B cell (primary cell): ENCODE results near the gene COQ6. TPM values are rescaled to one million over a fixed set of nuclear protein-coding genes. Genes with fewer than 3 reads are reported as not detected.

ENCODE experiments used
- ATAC-seq: fragments of 200-7000 bp; cut with Tn5 transposase; one replicate; pipeline ENCODE4 v1.10.0; 2021; ENCODE audit warnings: low read depth, mild to moderate bottlenecking, moderate number of reproducible peaks, moderate library complexity
- CTCF ChIA-PET: fragments of 350-600 bp; sonication (Branson Sonifier 250); formaldehyde crosslinking; loops from one replicate; lab custom pipeline; 2021; ENCODE audit warnings: antibody characterized with exemption, inconsistent platforms; lab: Charles Lee
- POLR2A ChIA-PET: fragments of 350-600 bp; sonication (Branson Sonifier 250); formaldehyde crosslinking; loops from one replicate; lab custom pipeline; 2021; ENCODE audit warnings: antibody characterized with exemption; lab: Charles Lee
- DNase-seq: peaks from one replicate; pipeline ENCODE4 v3.0.0; 2013
- H2AFZ ChIP-seq: 2 replicates; pipeline ENCODE4 v1.6.1; 2012; ENCODE audit warnings: mild to moderate bottlenecking, low read depth, low read length; ENCODE audit not compliant: insufficient read depth, poor library complexity, severe bottlenecking
- H3K27ac ChIP-seq, 2 donors: 1 replicate in 1 of 2; 2 replicates in 1 of 2; pipeline ENCODE4 v1.5.1; 2012 to 2013; ENCODE audit warnings: low read length in 2 of 2, mild to moderate bottlenecking in 2 of 2, moderate library complexity in 1 of 2
- H3K27me3 ChIP-seq, 4 experiments: fragments of 200-600 bp in 1 of 4; sonication (generic) in 1 of 4; replicated peaks in 1 of 4; 1 replicate in 2 of 4; 2 replicates in 2 of 4; pipeline versions ENCODE4 v1.6.1 to v1.7.0; 2013 to 2016; ENCODE audit warnings: low read length in 3 of 4, mild to moderate bottlenecking in 2 of 4, mixed read lengths in 1 of 4, moderate library complexity in 1 of 4; ENCODE audit not compliant: insufficient read depth in 4 of 4, control insufficient read depth in 3 of 4; ENCODE audit errors: control extremely low read depth in 1 of 4
- H3K36me3 ChIP-seq, 2 experiments: replicated peaks in 1 of 2; 1 replicate in 1 of 2; 2 replicates in 1 of 2; pipeline versions ENCODE4 v1.6.1 to v1.7.1; 2013; ENCODE audit warnings: low read length in 1 of 2; ENCODE audit not compliant: insufficient read depth in 2 of 2, control insufficient read depth in 1 of 2; ENCODE audit errors: control extremely low read depth in 1 of 2, extremely low read depth in 1 of 2
- H3K4me1 ChIP-seq, 2 donors: fragments of 200-600 bp in 1 of 2; sonication (generic) in 1 of 2; 1 replicate in 1 of 2; 2 replicates in 1 of 2; pipeline versions ENCODE4 v1.5.1 to v1.6.1; 2013 to 2017; ENCODE audit warnings: low read length in 2 of 2; ENCODE audit not compliant: control insufficient read depth in 2 of 2, insufficient read depth in 2 of 2
- H3K4me2 ChIP-seq: replicated peaks from 2 replicates; pipeline ENCODE3; 2012; ENCODE audit warnings: mild to moderate bottlenecking, low read depth, low read length; ENCODE audit not compliant: poor library complexity, severe bottlenecking
- H3K4me3 ChIP-seq, 5 experiments: fragments of 200-600 bp in 1 of 5; sonication (generic) in 1 of 5; 1 replicate in 3 of 5; 2 replicates in 2 of 5; pipeline versions ENCODE4 v1.5.1 to v1.7.0; 2011 to 2016; ENCODE audit warnings: low read length in 4 of 5, mild to moderate bottlenecking in 4 of 5, low read depth in 2 of 5, control low read depth in 1 of 5, moderate library complexity in 1 of 5; ENCODE audit not compliant: insufficient read depth in 1 of 5; ENCODE audit errors: control extremely low read depth in 1 of 5, extremely low read depth in 1 of 5
- H3K79me2 ChIP-seq: fragments of 200-600 bp; sonication (generic); one replicate; pipeline ENCODE4 v1.6.0; 2016; ENCODE audit warnings: low read length; ENCODE audit not compliant: control insufficient read depth, insufficient read depth
- H3K9ac ChIP-seq: fragments of 200-600 bp; sonication (generic); 2 replicates; pipeline ENCODE4 v1.6.1; 2017; ENCODE audit warnings: mild to moderate bottlenecking, low read length, moderate library complexity
- H3K9me3 ChIP-seq, 3 donors: one replicate each; pipeline versions ENCODE4 v1.6.1 to v1.7.1; 2013; ENCODE audit warnings: low read length in 2 of 3; ENCODE audit not compliant: control insufficient read depth in 2 of 3, insufficient read depth in 1 of 3; ENCODE audit errors: control extremely low read depth in 1 of 3
- H4K20me1 ChIP-seq: 2 replicates; pipeline ENCODE4 v1.6.0; 2012; ENCODE audit warnings: mild to moderate bottlenecking, low read length; ENCODE audit not compliant: insufficient read depth, control insufficient read depth, poor library complexity, severe bottlenecking
- H3K27ac Mint-ChIP-seq: one replicate; pipeline ENCODE4 v1.8.0; 2021; ENCODE audit warnings: mixed read lengths
- H3K27me3 Mint-ChIP-seq: one replicate; pipeline ENCODE4 v1.8.0; 2021; ENCODE audit warnings: mixed read lengths
- H3K4me1 Mint-ChIP-seq: one replicate; pipeline ENCODE4 v1.8.0; 2021; ENCODE audit warnings: mixed read lengths
- H3K4me3 Mint-ChIP-seq: one replicate; pipeline ENCODE4 v1.8.0; 2021; ENCODE audit warnings: mixed read lengths
- H3K9me3 Mint-ChIP-seq: one replicate; pipeline ENCODE4 v1.8.0; 2022; ENCODE audit warnings: mixed read lengths; ENCODE audit not compliant: insufficient read depth
- EZH2 ChIP-seq: IDR thresholded peaks from 2 replicates; pipeline ENCODE4 v1.6.1; 2012; ENCODE audit warnings: borderline replicate concordance, low read depth, mild to moderate bottlenecking, moderate library complexity, low read length; ENCODE audit not compliant: insufficient read depth, poor library complexity, severe bottlenecking
- WGBS: methylation state at CpG from one replicate; pipeline ENCODE4 v1.1.5; 2013; ENCODE audit warnings: missing lambda C conversion rate; ENCODE audit not compliant: insufficient coverage; 5-methylcytosine and 5-hydroxymethylcytosine counted together
- intact Hi-C: fragments of 100-400 bp; cut with micrococcal nuclease; formaldehyde crosslinking; loops from one replicate; pipeline ENCODE4 v1.10.0; 2022
- polyA plus RNA-seq: library from polyadenylated mRNA; depleted of rRNA; stranded (reverse); fragments of >200 nt; gene quantifications from 2 replicates; pipeline ENCODE4 v1.2.3, GENCODE V29; 2012
- total RNA-seq, 2 donors: library from RNA; stranded (reverse); fragments of 120-200 nt in 1 of 2; gene quantifications; 1 replicate in 1 of 2; 2 replicates in 1 of 2; pipeline versions ENCODE4 v1.2.3 to v1.2.4, GENCODE V29; 2013 to 2022
- TF ChIP-seq, protein P1 (sequence below): fragments of 200-600 bp; IDR thresholded peaks from one replicate; pipeline ENCODE4 v1.8.0; 2022; ENCODE audit warnings: antibody characterized with exemption, mild to moderate bottlenecking

The COQ6 gene
- total and polyA plus RNA-seq, 2 donors (not counting 1 experiment from before 2014, with no cell fraction given) = 38.2 to 38.4 TPM

- intact Hi-C loops = no loop called here
- H3K9me3 Mint-ChIP-seq = no peaks in the 10 kb centered on the region
Observed at GRCh38 chr14:73965216-73965615, 15.1 kb downstream of the COQ6 start.

GRCh38 chr14:73968885-73969284, 18.8 kb downstream of the COQ6 start:
- H3K4me2 ChIP-seq = no peak overlapping the region
- no peak overlapping the region for H3K9ac ChIP-seq
- Mint-ChIP-seq H3K4me1 (no peaks in the 10 kb centered on the region), H3K27ac (no peak overlapping the region), H3K27me3 (no peaks in the 10 kb centered on the region), H3K4me3 (no peak overlapping the region), H3K9me3 (no peaks in the 10 kb centered on the region)
- H3K27me3 ChIP-seq = no peaks in the 10 kb centered on the region
- peaks cover 2 to 28% of the 10 kb centered on the region in 2 experiments for H3K36me3 ChIP-seq
- no peaks in the 10 kb centered on the region for H3K9me3 ChIP-seq
- H3K4me3 ChIP-seq = no peak overlapping the region
- H3K4me1 ChIP-seq = no peaks in the 10 kb centered on the region
- H4K20me1 ChIP-seq = no peaks in the 10 kb centered on the region
- intact Hi-C loops = no loop called here
- no peak for TF ChIP-seq EZH2
- TF ChIP-seq, protein P1, sequence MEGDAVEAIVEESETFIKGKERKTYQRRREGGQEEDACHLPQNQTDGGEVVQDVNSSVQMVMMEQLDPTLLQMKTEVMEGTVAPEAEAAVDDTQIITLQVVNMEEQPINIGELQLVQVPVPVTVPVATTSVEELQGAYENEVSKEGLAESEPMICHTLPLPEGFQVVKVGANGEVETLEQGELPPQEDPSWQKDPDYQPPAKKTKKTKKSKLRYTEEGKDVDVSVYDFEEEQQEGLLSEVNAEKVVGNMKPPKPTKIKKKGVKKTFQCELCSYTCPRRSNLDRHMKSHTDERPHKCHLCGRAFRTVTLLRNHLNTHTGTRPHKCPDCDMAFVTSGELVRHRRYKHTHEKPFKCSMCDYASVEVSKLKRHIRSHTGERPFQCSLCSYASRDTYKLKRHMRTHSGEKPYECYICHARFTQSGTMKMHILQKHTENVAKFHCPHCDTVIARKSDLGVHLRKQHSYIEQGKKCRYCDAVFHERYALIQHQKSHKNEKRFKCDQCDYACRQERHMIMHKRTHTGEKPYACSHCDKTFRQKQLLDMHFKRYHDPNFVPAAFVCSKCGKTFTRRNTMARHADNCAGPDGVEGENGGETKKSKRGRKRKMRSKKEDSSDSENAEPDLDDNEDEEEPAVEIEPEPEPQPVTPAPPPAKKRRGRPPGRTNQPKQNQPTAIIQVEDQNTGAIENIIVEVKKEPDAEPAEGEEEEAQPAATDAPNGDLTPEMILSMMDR = no peak
- ChIA-PET CTCF (no interaction called here), POLR2A (no interaction called here)
- ATAC-seq (no peak), DNase-seq (no peak)
- WGBS = 94% methylated on average over 2 of the region's 2 CpGs
- H3K79me2 ChIP-seq = no peaks in the 10 kb centered on the region
- H2AFZ ChIP-seq = no peak overlapping the region
- H3K27ac ChIP-seq = no peak overlapping the region

More at GRCh38 chr14:73965216-73965615, 15.1 kb downstream of the COQ6 start:
- Mint-ChIP-seq H3K4me3 (no peak overlapping the region), H3K27ac (no peak overlapping the region), H3K27me3 (no peaks in the 10 kb centered on the region), H3K4me1 (no peaks in the 10 kb centered on the region)
- Histone ChIP-seq H3K4me2 (no peak overlapping the region), H3K36me3 (peaks cover 2 to 42% of the 10 kb centered on the region in 2 experiments), H3K9me3 (no peaks in the 10 kb centered on the region), H3K9ac (no peak overlapping the region), H3K4me3 (no peak overlapping the region), H4K20me1 (no peaks in the 10 kb centered on the region), H3K79me2 (no peaks in the 10 kb centered on the region), H3K27ac (no peak overlapping the region), H2AFZ (no peak overlapping the region), H3K4me1 (no peaks in the 10 kb centered on the region), H3K27me3 (no peaks in the 10 kb centered on the region)
- 92% methylated on average over 1 of the region's 4 CpGs for WGBS
- CTCF ChIA-PET = interaction anchor here (0.6 kb wide), 1 partner anchor 930 kb away, joined by 3 read pairs; no protein-coding TSS in a partner anchor
- POLR2A ChIA-PET = no interaction called here
- no peak for DNase-seq
- no peak for TF ChIP-seq EZH2
- TF ChIP-seq, protein P1 = no peak
- no peak for ATAC-seq
